GM23248 (cell line): Measurements from ENCODE around the gene FFAR3. TPM values are rescaled to one million over a fixed set of nuclear protein-coding genes. Genes with fewer than 3 reads are reported as not detected.
"Not testable (repeated sequence)": the region's sequence is repeated elsewhere in the genome, so short reads cannot be mapped to it uniquely, and the experiment has no call there.

Experiments used
- DNase-seq: peaks from one replicate; pipeline ENCODE4 v3.0.0-alpha.2; 2015
- H2AFZ ChIP-seq: fragments of 200-600 bp; sonication (generic); 2 replicates; pipeline ENCODE4 v1.6.1; 2016; ENCODE audit warnings: antibody characterized with exemption
- H3F3A ChIP-seq: fragments of 200-600 bp; sonication (generic); 2 replicates; pipeline ENCODE4 v1.6.1; 2016; ENCODE audit warnings: mild to moderate bottlenecking, antibody characterized with exemption, mixed run types; ENCODE audit not compliant: insufficient read depth
- H3K27ac ChIP-seq: fragments of 200-600 bp; sonication (generic); 2 replicates; pipeline ENCODE4 v1.5.1; 2016; ENCODE audit warnings: mild to moderate bottlenecking
- H3K27me3 ChIP-seq: fragments of 200-600 bp; sonication (generic); replicated peaks from 2 replicates; pipeline ENCODE4 v1.6.1; 2016; ENCODE audit warnings: mild to moderate bottlenecking; ENCODE audit not compliant: insufficient read depth
- H3K36me3 ChIP-seq: fragments of 200-600 bp; sonication (generic); 2 replicates; pipeline ENCODE4 v1.6.1; 2016; ENCODE audit warnings: low read depth, mild to moderate bottlenecking
- H3K4me1 ChIP-seq: fragments of 200-600 bp; sonication (generic); 2 replicates; pipeline ENCODE4 v1.6.1; 2016; ENCODE audit warnings: mild to moderate bottlenecking; ENCODE audit not compliant: insufficient read depth
- H3K4me2 ChIP-seq: fragments of 200-600 bp; sonication (generic); one replicate; pipeline ENCODE4 v1.6.1; 2016; ENCODE audit warnings: mild to moderate bottlenecking; ENCODE audit not compliant: unreplicated experiment
- H3K4me3 ChIP-seq: fragments of 200-600 bp; sonication (generic); 2 replicates; pipeline ENCODE4 v1.5.1; 2016; ENCODE audit warnings: mild to moderate bottlenecking
- H3K79me2 ChIP-seq: fragments of 200-600 bp; sonication (generic); 2 replicates; pipeline ENCODE4 v1.6.1; 2016; ENCODE audit warnings: mild to moderate bottlenecking; ENCODE audit not compliant: insufficient read depth
- H3K9ac ChIP-seq: fragments of 200-600 bp; sonication (generic); 2 replicates; pipeline ENCODE4 v1.6.1; 2016; ENCODE audit warnings: mild to moderate bottlenecking
- H3K9me2 ChIP-seq: fragments of 200-600 bp; sonication (generic); 2 replicates; pipeline ENCODE4 v1.6.1; 2016; ENCODE audit warnings: mixed run types, mild to moderate bottlenecking, moderate library complexity; ENCODE audit not compliant: insufficient read depth
- H3K9me3 ChIP-seq: fragments of 200-600 bp; sonication (generic); one replicate; pipeline ENCODE4 v1.6.1; 2017; ENCODE audit warnings: low read depth
- H4K20me1 ChIP-seq: fragments of 200-600 bp; sonication (generic); 2 replicates; pipeline ENCODE4 v1.6.0; 2016; ENCODE audit not compliant: insufficient read depth
- EZH2 ChIP-seq: fragments of 200-600 bp; sonication (generic); IDR thresholded peaks from 2 replicates; pipeline ENCODE4 v1.6.1; 2018; ENCODE audit warnings: antibody characterized with exemption, mild to moderate bottlenecking; ENCODE audit not compliant: insufficient read depth, poor library complexity, severe bottlenecking
- EZH2phosphoT487 ChIP-seq: fragments of 200-600 bp; sonication (generic); IDR thresholded peaks from 2 replicates; pipeline ENCODE4 v1.6.1; 2018; ENCODE audit warnings: antibody characterized with exemption, moderate library complexity, mild to moderate bottlenecking, low read depth; ENCODE audit not compliant: insufficient read depth
- WGBS, 2 experiments: methylation state at CpG; one replicate each; pipeline ENCODE4 v1.1.6; 2015 to 2017; ENCODE audit warnings: low lambda C conversion rate in 2 of 2, low coverage in 1 of 2; ENCODE audit errors: missing lambda C conversion rate in 2 of 2; 5-methylcytosine and 5-hydroxymethylcytosine counted together
- in situ Hi-C: fragments of 300-500 bp; cut with MboI; formaldehyde crosslinking; loops from 2 replicates; pipeline ENCODE4 v1.15.0; 2020
- polyA plus RNA-seq: library from polyadenylated mRNA; unstranded; fragments of >200 nt; fragmentation: Nextera tagmentation; extraction: Ambion mirVana; gene quantifications from 2 replicates; pipeline ENCODE4 v1.2.1, GENCODE V29; 2016
- total RNA-seq: library from RNA; depleted of rRNA; stranded (reverse); fragments of >200 nt; shearing (Covaris generic); gene quantifications from 2 replicates; pipeline ENCODE4 v1.2.3, GENCODE V29; 2014

The FFAR3 gene
- total and polyA plus RNA-seq, 2 experiments from 2014 or later, result not detected

DNA sequence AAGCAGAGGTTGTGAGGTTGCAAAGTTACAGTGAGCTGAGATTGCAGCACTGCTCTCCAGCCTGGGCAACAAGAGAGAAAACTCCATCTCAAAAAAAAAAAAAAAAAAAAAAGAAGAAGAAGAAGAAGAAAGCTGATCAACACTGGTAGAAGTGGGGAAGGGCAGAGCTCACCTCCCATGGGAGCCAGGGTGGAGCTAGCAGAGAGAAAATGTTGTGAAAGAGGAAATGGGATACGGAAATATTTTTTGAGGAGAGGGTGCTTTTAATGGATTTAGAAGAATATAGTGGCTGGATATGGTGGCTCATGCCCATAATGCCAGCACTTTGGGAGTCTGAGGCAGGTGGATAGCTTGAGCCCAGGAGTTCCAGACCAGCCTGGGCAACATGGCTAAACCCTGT is 19.4 kb downstream of the FFAR3 start:
- Histone ChIP-seq H3K9ac (no peak overlapping the region), H3K4me2 (no peak overlapping the region), H3K79me2 (no peaks in the 10 kb centered on the region), H2AFZ (no peak overlapping the region), H4K20me1 (no peaks in the 10 kb centered on the region), H3K27ac (no peak overlapping the region), H3K36me3 (no peaks in the 10 kb centered on the region), H3F3A (no peaks in the 10 kb centered on the region), H3K4me3 (no peak overlapping the region), H3K9me2 (no peaks in the 10 kb centered on the region), H3K4me1 (no peaks in the 10 kb centered on the region), H3K9me3 (no peaks in the 10 kb centered on the region), H3K27me3 (peaks cover 11% of the 10 kb centered on the region; the same call in 1 of the 2 replicates)
- in situ Hi-C loops, result no loop called here
- no peak for TF ChIP-seq EZH2
- TF ChIP-seq EZH2phosphoT487, result no peak
- DNase-seq, result no peak
- 3 to 6% methylated on average over 1 of the region's 1 CpG for WGBS, 2 experiments

- Histone ChIP-seq H3K79me2 (no peaks in the 10 kb centered on the region), H3K36me3 (no peaks in the 10 kb centered on the region), H3K9ac (no peak overlapping the region), H3K4me1 (no peaks in the 10 kb centered on the region), H3K27me3 (peaks cover 11% of the 10 kb centered on the region; the same call in 1 of the 2 replicates), H3K4me3 (no peak overlapping the region), H3K9me3 (no peaks in the 10 kb centered on the region), H3K9me2 (no peaks in the 10 kb centered on the region), H2AFZ (no peak overlapping the region), H4K20me1 (no peaks in the 10 kb centered on the region), H3F3A (no peaks in the 10 kb centered on the region), H3K4me2 (no peak overlapping the region), H3K27ac (no peak overlapping the region)
- WGBS, 2 experiments, result 53 to 57% methylated on average over 3 of the region's 3 CpGs
- no peak for TF ChIP-seq EZH2
- TF ChIP-seq EZH2phosphoT487, result no peak
- in situ Hi-C loops, result no loop called here
- no peak for DNase-seq
These were observed 20.1 kb downstream of the FFAR3 start for GRCh38 chr19:35378356-35378755.

- DNase-seq, in situ Hi-C loops, H3K4me2 ChIP-seq, H3K79me2 ChIP-seq, H3K9me2 ChIP-seq, H3K4me3 ChIP-seq, H4K20me1 ChIP-seq, H3K36me3 ChIP-seq, H3K4me1 ChIP-seq, H3F3A ChIP-seq, H3K9ac ChIP-seq, H2AFZ ChIP-seq, H3K9me3 ChIP-seq, H3K27me3 ChIP-seq, H3K27ac ChIP-seq: not testable (repeated sequence)
- WGBS, 2 experiments, result 58 to 72% methylated on average over 4 to 5 of the region's 5 CpGs
These were observed 21.3 kb downstream of the FFAR3 start for GRCh38 chr19:35379545-35379944.

DNA sequence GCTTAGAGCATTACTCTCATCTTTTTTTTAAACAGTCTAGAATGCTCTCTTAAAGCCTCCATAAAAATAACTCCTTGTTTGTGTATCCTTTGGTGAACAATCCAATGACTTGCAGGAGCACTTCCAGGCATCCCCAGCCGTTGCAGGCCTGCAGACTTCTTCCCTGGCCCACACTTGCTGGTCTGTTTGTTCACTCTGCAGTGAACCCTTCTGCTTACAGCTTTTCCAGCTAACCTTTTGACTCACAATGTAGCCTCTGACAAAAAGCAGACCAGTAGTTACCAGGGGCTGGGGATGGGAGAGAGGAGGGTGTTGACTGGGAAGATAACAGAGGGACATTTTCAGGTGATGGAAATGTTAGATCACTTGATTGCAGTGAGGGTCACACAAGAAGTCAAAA is 21.7 kb downstream of the FFAR3 start:
- H3K9me3 ChIP-seq, result no peaks in the 10 kb centered on the region
- H3K27ac ChIP-seq, result no peak overlapping the region
- in situ Hi-C loops, result no loop called here
- 0% methylated on average over 1 of the region's 1 CpG for WGBS, 2 experiments
- no peaks in the 10 kb centered on the region for H3K36me3 ChIP-seq
- H3K4me2 ChIP-seq, result no peak overlapping the region
- no peaks in the 10 kb centered on the region for H3F3A ChIP-seq
- no peak overlapping the region for H3K4me3 ChIP-seq
- H3K79me2 ChIP-seq, result no peaks in the 10 kb centered on the region
- DNase-seq, result no peak
- H2AFZ ChIP-seq, result no peak overlapping the region
- H3K27me3 ChIP-seq, result peaks cover 6% of the 10 kb centered on the region; the same call in 1 of the 2 replicates
- H3K9me2 ChIP-seq, result no peaks in the 10 kb centered on the region
- TF ChIP-seq EZH2, result no peak
- H4K20me1 ChIP-seq, result no peaks in the 10 kb centered on the region
- no peaks in the 10 kb centered on the region for H3K4me1 ChIP-seq
- H3K9ac ChIP-seq, result no peak overlapping the region

- Histone ChIP-seq H3K27ac (no peak overlapping the region), H3K4me3 (no peak overlapping the region), H3K79me2 (no peaks in the 10 kb centered on the region), H3K9me3 (no peaks in the 10 kb centered on the region), H3K9ac (no peak overlapping the region), H4K20me1 (no peaks in the 10 kb centered on the region), H3K36me3 (no peaks in the 10 kb centered on the region), H3K9me2 (no peaks in the 10 kb centered on the region), H3F3A (no peaks in the 10 kb centered on the region), H3K4me2 (no peak overlapping the region), H2AFZ (no peak overlapping the region), H3K27me3 (peaks cover 6% of the 10 kb centered on the region; the same call in 1 of the 2 replicates), H3K4me1 (no peaks in the 10 kb centered on the region)
- TF ChIP-seq EZH2phosphoT487 (no peak), EZH2 (no peak)
- in situ Hi-C loops, result no loop called here
- WGBS, 2 experiments, result 9 to 11% methylated on average over 9 of the region's 9 CpGs
- DNase-seq, result no peak
These were observed 22.3 kb downstream of the FFAR3 start for GRCh38 chr19:35380450-35381124.
